HEK293 (cell line): ENCODE measurements around the gene RTRAF.

Experiments
- CTCF ChIA-PET: fragments of 350-600 bp; formaldehyde crosslinking; extraction: SDS; loops from one replicate; lab custom pipeline; 2021; ENCODE audit warnings: antibody characterized with exemption; lab: Yijun Ruan, JAX
- POLR2A ChIA-PET: fragments of 300-600 bp; formaldehyde crosslinking; extraction: SDS; loops from one replicate; lab custom pipeline; 2020; ENCODE audit warnings: antibody characterized with exemption, inconsistent platforms; lab: Yijun Ruan, JAX
- H3K27ac ChIP-seq: fragments of 200-500 bp; sonication (Bioruptor generic); 2 replicates; pipeline ENCODE4 v1.5.1; 2014; ENCODE audit warnings: low read depth, low read length, control low read depth, inconsistent platforms; ENCODE audit errors: extremely low read depth
- H3K36me3 ChIP-seq, 2 experiments: fragments of 200-500 bp in 1 of 2; sonication (Bioruptor generic) in 1 of 2; 1 replicate in 1 of 2; 2 replicates in 1 of 2; pipeline ENCODE4 v1.5.1; 2014 to 2017; ENCODE audit warnings: inconsistent platforms in 2 of 2, low read length in 2 of 2; ENCODE audit not compliant: control insufficient read depth in 2 of 2, insufficient read depth in 1 of 2
- H3K4me1 ChIP-seq: fragments of 200-500 bp; sonication (Bioruptor generic); 2 replicates; pipeline ENCODE4 v1.5.1; 2014; ENCODE audit warnings: mild to moderate bottlenecking, low read length, inconsistent platforms; ENCODE audit not compliant: control insufficient read depth, insufficient read depth
- H3K4me3 ChIP-seq: 2 replicates; pipeline ENCODE4 v1.5.1; 2011; ENCODE audit warnings: low read depth, mild to moderate bottlenecking, control low read depth, low read length, moderate library complexity
- H3K9me3 ChIP-seq: fragments of 200-500 bp; sonication (Bioruptor generic); 2 replicates; pipeline ENCODE4 v1.5.1; 2014; ENCODE audit warnings: low read depth, low read length, inconsistent platforms; ENCODE audit not compliant: control insufficient read depth, insufficient read depth
- ATF2 ChIP-seq: fragments of 450-650 bp; formaldehyde crosslinking; IDR thresholded peaks from 2 replicates; pipeline ENCODE4 v1.5.1; 2016; ENCODE audit warnings: missing biosample characterization, missing genetic modification characterization, low read depth
- OSR2 ChIP-seq: fragments of 450-650 bp; formaldehyde crosslinking; IDR thresholded peaks from 2 replicates; pipeline ENCODE4 v1.5.1; 2016; ENCODE audit warnings: missing biosample characterization, missing genetic modification characterization
- REPIN1 ChIP-seq: fragments of 450-650 bp; formaldehyde crosslinking; IDR thresholded peaks from 2 replicates; pipeline ENCODE4 v1.5.1; 2017; ENCODE audit warnings: missing biosample characterization, missing genetic modification characterization, low read depth
- ZBTB10 ChIP-seq: fragments of 450-650 bp; formaldehyde crosslinking; IDR thresholded peaks from 2 replicates; pipeline ENCODE4 v1.5.1; 2016; ENCODE audit warnings: missing biosample characterization, missing genetic modification characterization
- ZBTB17 ChIP-seq: fragments of 450-650 bp; formaldehyde crosslinking; IDR thresholded peaks from 2 replicates; pipeline ENCODE4 v1.5.1; 2016; ENCODE audit warnings: missing biosample characterization, missing genetic modification characterization
- ZNF10 ChIP-seq: fragments of 450-650 bp; formaldehyde crosslinking; IDR thresholded peaks from 2 replicates; pipeline ENCODE4 v1.5.1; 2017; ENCODE audit warnings: missing biosample characterization, missing genetic modification characterization
- ZNF184 ChIP-seq: fragments of 450-650 bp; IDR thresholded peaks from 2 replicates; pipeline ENCODE4 v1.5.1; 2018; ENCODE audit warnings: missing biosample characterization, mild to moderate bottlenecking, missing genetic modification characterization
- ZNF23 ChIP-seq: fragments of 450-650 bp; formaldehyde crosslinking; IDR thresholded peaks from 2 replicates; pipeline ENCODE4 v1.5.1; 2016; ENCODE audit warnings: missing biosample characterization, missing genetic modification characterization, borderline replicate concordance
- ZNF292 ChIP-seq: fragments of 450-650 bp; formaldehyde crosslinking; IDR thresholded peaks from 2 replicates; pipeline ENCODE4 v1.5.1; 2016; ENCODE audit warnings: low read depth, missing biosample characterization, missing genetic modification characterization, borderline replicate concordance
- ZNF302 ChIP-seq: fragments of 450-650 bp; formaldehyde crosslinking; IDR thresholded peaks from 2 replicates; pipeline ENCODE4 v1.5.1; 2016; ENCODE audit warnings: missing biosample characterization, missing genetic modification characterization, low read depth
- ZNF311 ChIP-seq: fragments of 450-650 bp; formaldehyde crosslinking; IDR thresholded peaks from 2 replicates; pipeline ENCODE4 v1.5.1; 2017; ENCODE audit warnings: missing biosample characterization, missing genetic modification characterization, borderline replicate concordance
- ZNF354C ChIP-seq: fragments of 450-650 bp; formaldehyde crosslinking; IDR thresholded peaks from 2 replicates; pipeline ENCODE4 v1.5.1; 2016; ENCODE audit warnings: missing biosample characterization, missing genetic modification characterization, low read depth, borderline replicate concordance
- ZNF518A ChIP-seq: fragments of 450-650 bp; formaldehyde crosslinking; conservative IDR thresholded peaks from 2 replicates; pipeline ENCODE4 v1.5.1; 2016; ENCODE audit warnings: low read depth, missing biosample characterization, missing genetic modification characterization
- ZNF529 ChIP-seq: fragments of 450-650 bp; formaldehyde crosslinking; IDR thresholded peaks from 2 replicates; pipeline ENCODE4 v1.5.1; 2017; ENCODE audit warnings: missing genetic modification characterization, missing biosample characterization; ENCODE audit not compliant: insufficient replicate concordance
- ZNF549 ChIP-seq: fragments of 450-650 bp; IDR thresholded peaks from 2 replicates; pipeline ENCODE4 v1.5.1; 2018; ENCODE audit warnings: missing biosample characterization, missing genetic modification characterization, mild to moderate bottlenecking, inconsistent platforms, moderate library complexity
- ZNF585B ChIP-seq: fragments of 450-650 bp; formaldehyde crosslinking; IDR thresholded peaks from 2 replicates; pipeline ENCODE4 v1.5.1; 2016; ENCODE audit warnings: missing biosample characterization, missing genetic modification characterization
- ZNF610 ChIP-seq: fragments of 450-650 bp; formaldehyde crosslinking; IDR thresholded peaks from 2 replicates; pipeline ENCODE4 v1.5.1; 2016; ENCODE audit warnings: missing biosample characterization, missing genetic modification characterization, borderline replicate concordance
- ZNF830 ChIP-seq: fragments of 450-650 bp; IDR thresholded peaks from 2 replicates; pipeline ENCODE4 v1.5.0; 2018; ENCODE audit warnings: missing biosample characterization, missing genetic modification characterization, low read depth, mild to moderate bottlenecking, moderate library complexity
- ZSCAN23 ChIP-seq: fragments of 450-650 bp; formaldehyde crosslinking; IDR thresholded peaks from 2 replicates; pipeline ENCODE4 v1.5.1; 2016; ENCODE audit warnings: missing biosample characterization, missing genetic modification characterization

Gene RTRAF

GRCh38 chr14:52058341-52058740 lies 69.0 kb downstream of the RTRAF start (continued):
- no peak for TF ChIP-seq ZNF311
- TF ChIP-seq ZNF10 (tag by site-specific recombination), result no peak
- no peak for TF ChIP-seq ZNF610 (tag by site-specific recombination)
- TF ChIP-seq ZNF830 (tag by site-specific recombination), result no peak

- ChIA-PET POLR2A (no interaction called here), CTCF (interaction anchor here (2.6 kb wide), 1 partner anchor 16 kb away, joined by 10 read pairs; no protein-coding TSS in a partner anchor)
- H3K27ac ChIP-seq, result no peak overlapping the region
- TF ChIP-seq ZSCAN23 (tag by site-specific recombination), result no peak
- no peak for TF ChIP-seq ZNF830 (tag by site-specific recombination)
- TF ChIP-seq ZNF518A (tag by site-specific recombination), result no peak
- TF ChIP-seq ZNF23 (tag by site-specific recombination), result no peak
- no peak for TF ChIP-seq REPIN1 (tag by site-specific recombination)
- no peak for TF ChIP-seq ZNF354C
- TF ChIP-seq ZBTB10, result no peak
- TF ChIP-seq OSR2, result no peak
- no peak for TF ChIP-seq ZBTB17 (tag by site-specific recombination)
- no peak for TF ChIP-seq ZNF184
- TF ChIP-seq ZNF549, result no peak
- TF ChIP-seq ZNF302, result no peak
- TF ChIP-seq ZNF529, result no peak
- TF ChIP-seq ZNF292 (tag by site-specific recombination), result no peak
- no peak for TF ChIP-seq ZNF585B (tag by site-specific recombination)
- no peak for TF ChIP-seq ATF2 (tag by site-specific recombination)
- no peak overlapping the region for H3K4me3 ChIP-seq
- no peaks in the 10 kb centered on the region for H3K4me1 ChIP-seq
- no peaks in the 10 kb centered on the region for H3K36me3 ChIP-seq
- no peaks in the 10 kb centered on the region for H3K9me3 ChIP-seq
These were observed 70.3 kb downstream of the RTRAF start for GRCh38 chr14:52059649-52060048.
